ENCODE results near the gene ADGRL1. TPM values are rescaled to one million over a fixed set of nuclear protein-coding genes. Genes with fewer than 3 reads are reported as not detected.
"Not testable (repeated sequence)": the region's sequence is repeated elsewhere in the genome, so short reads cannot be mapped to it uniquely, and the experiment has no call there.

Gene ADGRL1
- total RNA-seq, 2 experiments from 2014 or later: 6.3 to 7.7 TPM

DNA sequence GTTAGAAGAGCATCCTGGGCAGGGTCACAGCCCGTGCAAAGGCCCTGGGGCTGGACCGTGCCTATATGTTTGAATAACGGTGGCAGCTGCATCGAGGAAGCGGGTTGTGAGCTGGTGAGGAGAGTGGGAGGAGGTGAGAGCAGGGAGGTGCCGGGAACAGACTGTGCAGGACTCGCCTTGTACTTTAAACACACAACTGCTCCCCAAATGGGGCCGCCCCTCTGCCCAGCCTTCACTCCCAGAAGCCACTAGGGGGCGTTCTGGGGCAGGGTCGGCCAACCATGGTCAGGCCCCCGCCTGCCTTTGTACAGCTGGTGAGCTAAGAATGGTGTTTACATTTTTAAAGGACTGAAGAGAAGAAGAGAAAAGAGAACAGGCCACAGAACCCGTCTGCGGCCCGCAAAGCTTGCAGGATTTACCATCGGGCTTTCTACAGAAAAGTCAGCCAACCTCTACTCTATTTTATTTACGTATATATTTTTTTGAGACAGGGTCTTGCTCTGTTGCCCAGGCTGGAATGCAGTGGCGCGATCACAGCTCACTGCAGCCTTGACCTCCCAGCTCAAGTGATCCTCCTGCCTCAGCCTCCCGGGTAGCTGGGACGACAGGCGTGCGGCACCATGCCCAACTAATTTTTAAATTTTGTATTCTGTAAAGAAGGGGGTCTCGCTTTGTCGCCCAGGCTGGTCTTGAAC lies 5.7 kb downstream of the ADGRL1 start:
- not testable (repeated sequence) for H3K36me3 Mint-ChIP-seq (ENCODE audit: low read depth); H3K9me3 Mint-ChIP-seq (ENCODE audit: insufficient read depth); H3K27ac Mint-ChIP-seq; H3K4me3 Mint-ChIP-seq
- DNase-seq (peak; percentile 64), ATAC-seq (peak; percentile 68)
- H3K27me3 Mint-ChIP-seq (ENCODE audit: low read depth): peaks cover 22% of the 10 kb centered on the region
- POLR2A ChIA-PET: interaction anchor here (1.4 kb wide), 1 partner anchor 182 kb away, joined by 3 read pairs; no protein-coding TSS in a partner anchor
- CTCF ChIA-PET: interaction anchor here (0.8 to 7.7 kb wide), 10 partner anchors 14 to 285 kb away, joined by 3 to 117 read pairs (median 3); partner anchors contain the start of gene ASF1B
- H3K4me1 Mint-ChIP-seq (ENCODE audit: low read depth): peaks cover 25% of the 10 kb centered on the region

- Mint-ChIP-seq H3K4me1 (ENCODE audit: low read depth) (peaks cover 19% of the 10 kb centered on the region), H3K27ac (no peak overlapping the region), H3K36me3 (ENCODE audit: low read depth) (no peaks in the 10 kb centered on the region), H3K4me3 (no peak overlapping the region), H3K9me3 (ENCODE audit: insufficient read depth) (no peaks in the 10 kb centered on the region), H3K27me3 (ENCODE audit: low read depth) (peaks cover 8% of the 10 kb centered on the region)
- no peak for DNase-seq
- ChIA-PET CTCF (interaction anchor here (0.9 to 7.7 kb wide), 4 partner anchors 62 to 296 kb away, joined by 3 to 117 read pairs (median 6); partner anchors contain the start of gene ASF1B), POLR2A (interaction anchor here (1.4 kb wide), 1 partner anchor 183 kb away, joined by 3 read pairs; no protein-coding TSS in a partner anchor)
- no peak for ATAC-seq
Measured at GRCh38 chr19:14198384-14199376, 7.3 kb downstream of the ADGRL1 start.

GRCh38 chr19:14197882-14198281 lies 8.1 kb downstream of the ADGRL1 start:
- DNase-seq (no peak), ATAC-seq (no peak)
- POLR2A ChIA-PET: no interaction called here
- Mint-ChIP-seq H3K27ac (no peak overlapping the region), H3K27me3 (ENCODE audit: low read depth) (peaks cover 4% of the 10 kb centered on the region), H3K36me3 (ENCODE audit: low read depth) (no peaks in the 10 kb centered on the region), H3K4me3 (no peak overlapping the region), H3K9me3 (ENCODE audit: insufficient read depth) (no peaks in the 10 kb centered on the region), H3K4me1 (ENCODE audit: low read depth) (peaks cover 17% of the 10 kb centered on the region)
- CTCF ChIA-PET: interaction anchor here (1.4 to 7.7 kb wide), 2 partner anchors 61 to 150 kb away, joined by 8 to 117 read pairs; partner anchors contain the start of gene ASF1B

DNA sequence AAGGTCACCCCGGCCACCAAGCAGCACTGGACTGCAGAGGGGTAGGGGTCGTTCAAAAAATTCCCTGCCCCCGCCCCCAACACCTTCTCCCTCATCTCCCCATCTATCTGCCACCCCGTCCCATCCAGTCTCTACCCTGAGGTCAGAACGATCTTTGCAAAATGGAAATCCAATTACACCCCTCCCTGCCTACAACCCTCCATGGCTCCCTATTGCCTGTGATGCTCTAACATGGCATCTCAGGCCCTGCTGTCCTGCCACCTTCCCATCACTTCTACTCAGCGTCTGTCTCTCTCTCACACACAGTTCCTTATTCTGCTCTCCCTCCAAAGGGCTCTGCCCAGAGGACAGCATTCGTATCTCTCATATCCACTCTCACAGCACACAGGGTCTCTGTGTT lies 8.7 kb downstream of the ADGRL1 start:
- H3K27me3 Mint-ChIP-seq (ENCODE audit: low read depth); H3K27ac Mint-ChIP-seq; POLR2A ChIA-PET; H3K36me3 Mint-ChIP-seq (ENCODE audit: low read depth); ATAC-seq; DNase-seq; H3K9me3 Mint-ChIP-seq (ENCODE audit: insufficient read depth); H3K4me3 Mint-ChIP-seq: not testable (repeated sequence)
- H3K4me1 Mint-ChIP-seq (ENCODE audit: low read depth): peaks cover 16% of the 10 kb centered on the region
- CTCF ChIA-PET: interaction anchor here (1.0 to 7.7 kb wide), 5 partner anchors 60 to 209 kb away, joined by 3 to 117 read pairs (median 5); no protein-coding TSS in a partner anchor

GRCh38 chr19:14196105-14196504 lies 9.9 kb downstream of the ADGRL1 start:
- CTCF ChIA-PET: interaction anchor here (1.0 to 7.7 kb wide), 6 partner anchors 59 to 219 kb away, joined by 3 to 117 read pairs (median 4); no protein-coding TSS in a partner anchor
- POLR2A ChIA-PET; H3K9me3 Mint-ChIP-seq (ENCODE audit: insufficient read depth); H3K36me3 Mint-ChIP-seq (ENCODE audit: low read depth); H3K27me3 Mint-ChIP-seq (ENCODE audit: low read depth): not testable (repeated sequence)
- Mint-ChIP-seq H3K27ac (peak overlapping the region; percentile 21), H3K4me3 (peak overlapping the region; percentile 7), H3K4me1 (ENCODE audit: low read depth) (peaks cover 21% of the 10 kb centered on the region)
- ATAC-seq: peak; percentile 77
- DNase-seq: peak; percentile 85

GRCh38 chr19:14195216-14195615 lies 10.8 kb downstream of the ADGRL1 start:
- H3K27me3 Mint-ChIP-seq (ENCODE audit: low read depth); ATAC-seq; H3K9me3 Mint-ChIP-seq (ENCODE audit: insufficient read depth); H3K27ac Mint-ChIP-seq; H3K4me3 Mint-ChIP-seq; H3K36me3 Mint-ChIP-seq (ENCODE audit: low read depth); DNase-seq; POLR2A ChIA-PET: not testable (repeated sequence)
- H3K4me1 Mint-ChIP-seq (ENCODE audit: low read depth): peaks cover 26% of the 10 kb centered on the region
- CTCF ChIA-PET: interaction anchor here (1.0 to 7.7 kb wide), 2 partner anchors 153 to 220 kb away, joined by 3 to 117 read pairs; no protein-coding TSS in a partner anchor

DNA sequence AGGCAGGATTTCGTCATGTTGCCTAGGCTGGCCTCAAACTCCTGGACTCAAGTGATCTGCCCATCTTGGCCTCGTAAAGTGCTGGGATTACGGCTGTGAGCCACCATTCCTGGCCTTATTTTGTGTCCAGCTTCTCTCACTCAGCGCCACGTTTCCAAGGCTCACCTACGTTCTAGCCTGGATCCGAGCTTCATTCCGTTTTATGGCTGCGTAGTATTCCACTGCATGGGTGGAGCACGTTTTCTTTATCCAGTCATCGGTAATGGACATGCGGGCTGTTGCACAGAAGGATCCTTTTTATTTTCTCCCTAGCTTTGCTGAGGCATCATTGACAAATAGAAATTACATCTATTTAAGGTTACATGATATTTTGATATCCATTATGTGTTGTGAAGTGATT lies 16.6 kb downstream of the ADGRL1 start:
- H3K9me3 Mint-ChIP-seq (ENCODE audit: insufficient read depth): no peaks in the 10 kb centered on the region
- DNase-seq: no peak
- H3K4me1 Mint-ChIP-seq (ENCODE audit: low read depth): peaks cover 13% of the 10 kb centered on the region
- POLR2A ChIA-PET: interaction anchor here (1.2 kb wide), 1 partner anchor 41 kb away, joined by 3 read pairs; no protein-coding TSS in a partner anchor
- no peak for ATAC-seq
- H3K27me3 Mint-ChIP-seq (ENCODE audit: low read depth): no peaks in the 10 kb centered on the region
- CTCF ChIA-PET: interaction anchor here (1.5 kb wide), 1 partner anchor 53 kb away, joined by 4 read pairs; the partner anchor contains the start of gene ASF1B
- H3K36me3 Mint-ChIP-seq (ENCODE audit: low read depth): no peaks in the 10 kb centered on the region
- H3K4me3 Mint-ChIP-seq: no peak overlapping the region
- no peak overlapping the region for H3K27ac Mint-ChIP-seq

DNA sequence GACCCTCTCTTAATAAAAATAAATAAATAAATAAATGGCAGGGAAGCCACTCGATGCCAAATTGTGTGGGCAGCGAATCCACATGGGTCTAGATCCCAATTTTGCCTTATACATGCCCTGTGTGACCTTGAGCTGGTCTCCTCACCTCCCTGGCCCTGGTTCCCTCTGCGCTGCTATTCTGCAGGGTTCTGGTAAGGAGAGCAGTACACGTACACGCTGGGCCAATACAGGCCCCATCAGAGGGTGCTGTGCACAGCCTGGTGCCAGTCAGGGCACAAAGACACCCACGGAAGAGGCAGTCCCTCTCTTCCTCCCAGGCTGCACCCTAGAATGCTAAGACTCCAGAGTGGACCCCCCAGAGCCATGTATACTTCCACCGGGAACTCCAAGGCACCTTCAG lies 17.9 kb downstream of the ADGRL1 start:
- ATAC-seq; H3K36me3 Mint-ChIP-seq (ENCODE audit: low read depth); H3K4me3 Mint-ChIP-seq; H3K27ac Mint-ChIP-seq; DNase-seq; CTCF ChIA-PET; POLR2A ChIA-PET; H3K27me3 Mint-ChIP-seq (ENCODE audit: low read depth); H3K9me3 Mint-ChIP-seq (ENCODE audit: insufficient read depth): not testable (repeated sequence)
- peaks cover 13% of the 10 kb centered on the region for H3K4me1 Mint-ChIP-seq (ENCODE audit: low read depth)

- ChIA-PET CTCF (interaction anchor here (1.4 kb wide), 2 partner anchors 51 to 161 kb away, joined by 3 to 4 read pairs; partner anchors contain the start of gene ASF1B), POLR2A (no interaction called here)
- H3K27ac Mint-ChIP-seq: no peak overlapping the region
- H3K36me3 Mint-ChIP-seq (ENCODE audit: low read depth): no peaks in the 10 kb centered on the region
- peaks cover 13% of the 10 kb centered on the region for H3K4me1 Mint-ChIP-seq (ENCODE audit: low read depth)
- DNase-seq (no peak), ATAC-seq (no peak)
- no peak overlapping the region for H3K4me3 Mint-ChIP-seq
- H3K9me3 Mint-ChIP-seq (ENCODE audit: insufficient read depth): no peaks in the 10 kb centered on the region
- no peaks in the 10 kb centered on the region for H3K27me3 Mint-ChIP-seq (ENCODE audit: low read depth)
Measured at GRCh38 chr19:14187561-14187960, 18.4 kb downstream of the ADGRL1 start.

DNA sequence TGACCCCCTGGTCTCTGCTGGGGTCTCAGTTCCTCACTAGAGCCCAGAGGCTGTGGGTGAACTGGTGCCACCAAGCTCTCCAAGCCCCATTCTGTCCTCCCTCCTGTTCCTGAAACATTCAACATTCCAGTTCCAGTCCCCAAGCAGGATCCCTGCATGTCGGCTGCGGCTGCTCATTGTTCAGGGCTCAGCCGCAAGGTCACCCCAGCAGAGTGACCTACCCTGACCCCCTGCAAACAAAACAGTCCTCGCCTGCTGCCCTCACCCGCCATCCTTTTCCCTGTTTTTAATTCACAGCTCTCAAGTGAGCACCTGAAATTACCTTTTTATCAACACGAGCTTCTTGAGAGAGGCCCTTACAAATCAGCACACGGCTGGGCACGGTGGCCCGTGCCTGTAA lies 19.3 kb downstream of the ADGRL1 start:
- H3K36me3 Mint-ChIP-seq (ENCODE audit: low read depth); H3K9me3 Mint-ChIP-seq (ENCODE audit: insufficient read depth); H3K27me3 Mint-ChIP-seq (ENCODE audit: low read depth); DNase-seq; H3K27ac Mint-ChIP-seq; POLR2A ChIA-PET; H3K4me3 Mint-ChIP-seq; ATAC-seq: not testable (repeated sequence)
- H3K4me1 Mint-ChIP-seq (ENCODE audit: low read depth): peaks cover 13% of the 10 kb centered on the region
- CTCF ChIA-PET: interaction anchor here (1.4 kb wide), 2 partner anchors 50 to 162 kb away, joined by 3 to 4 read pairs; partner anchors contain the start of gene ASF1B

- H3K36me3 Mint-ChIP-seq (ENCODE audit: low read depth); H3K27me3 Mint-ChIP-seq (ENCODE audit: low read depth); H3K4me3 Mint-ChIP-seq; POLR2A ChIA-PET; H3K4me1 Mint-ChIP-seq (ENCODE audit: low read depth); ATAC-seq; DNase-seq; H3K9me3 Mint-ChIP-seq (ENCODE audit: insufficient read depth); H3K27ac Mint-ChIP-seq: not testable (repeated sequence)
- CTCF ChIA-PET: interaction anchor here (1.2 kb wide), 1 partner anchor 163 kb away, joined by 4 read pairs; no protein-coding TSS in a partner anchor
Measured at GRCh38 chr19:14185691-14186090, 20.3 kb downstream of the ADGRL1 start.

Measured in activated CD8-positive, alpha-beta T cell treated with anti-CD3 and anti-CD28 coated beads, Interleukin-2, amount 10 ng/mL, durations not matched to agents 7 days and 5 days (primary cell).